Neuron (in vitro differentiated cells): ENCODE measurements around the gene MMP13.
"Not testable (repeated sequence)": the region's sequence is repeated elsewhere in the genome, so short reads cannot be mapped to it uniquely, and the experiment has no call there.

ENCODE experiments used
- H2AFZ ChIP-seq: one replicate; pipeline ENCODE4 v1.6.1; 2013; ENCODE audit warnings: low read depth, mild to moderate bottlenecking, inconsistent platforms, low read length, moderate library complexity
- H3K27me3 ChIP-seq: one replicate; pipeline ENCODE4 v1.6.1; 2013; ENCODE audit warnings: low read length; ENCODE audit not compliant: insufficient read depth
- H3K36me3 ChIP-seq: one replicate; pipeline ENCODE4 v1.6.1; 2013; ENCODE audit warnings: low read length; ENCODE audit not compliant: insufficient read depth
- H3K4me1 ChIP-seq: one replicate; pipeline ENCODE4 v1.6.1; 2013; ENCODE audit warnings: low read length; ENCODE audit not compliant: insufficient read depth
- H3K4me3 ChIP-seq: 2 replicates; pipeline ENCODE4 v1.5.1; 2013; ENCODE audit warnings: mild to moderate bottlenecking, low read length, moderate library complexity
- H3K9me3 ChIP-seq: one replicate; pipeline ENCODE4 v1.6.1; 2013; ENCODE audit warnings: low read length

MMP13 gene

DNA sequence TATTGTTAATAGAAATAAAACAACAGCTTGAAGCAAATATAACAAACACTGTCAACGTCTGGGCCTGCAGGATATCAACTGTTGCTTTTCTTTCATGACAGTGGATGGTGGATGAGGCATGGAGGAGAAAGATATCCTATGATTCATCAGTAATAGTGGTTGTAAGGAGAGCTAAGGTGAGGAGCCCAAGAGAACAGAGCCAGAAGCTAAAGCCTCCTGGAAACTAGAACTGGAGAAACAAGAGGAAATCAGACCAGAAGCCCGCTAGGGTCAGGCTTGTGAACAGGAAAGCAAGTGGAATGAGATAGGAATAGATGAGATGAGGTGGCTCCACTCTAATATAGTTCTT lies 43.1 kb downstream of the MMP13 start:
- no peaks in the 10 kb centered on the region for H3K4me1 ChIP-seq
- no peak overlapping the region for H2AFZ ChIP-seq
- H3K4me3 ChIP-seq: no peak overlapping the region
- no peaks in the 10 kb centered on the region for H3K36me3 ChIP-seq
- H3K9me3 ChIP-seq: no peaks in the 10 kb centered on the region
- H3K27me3 ChIP-seq: no peaks in the 10 kb centered on the region

DNA sequence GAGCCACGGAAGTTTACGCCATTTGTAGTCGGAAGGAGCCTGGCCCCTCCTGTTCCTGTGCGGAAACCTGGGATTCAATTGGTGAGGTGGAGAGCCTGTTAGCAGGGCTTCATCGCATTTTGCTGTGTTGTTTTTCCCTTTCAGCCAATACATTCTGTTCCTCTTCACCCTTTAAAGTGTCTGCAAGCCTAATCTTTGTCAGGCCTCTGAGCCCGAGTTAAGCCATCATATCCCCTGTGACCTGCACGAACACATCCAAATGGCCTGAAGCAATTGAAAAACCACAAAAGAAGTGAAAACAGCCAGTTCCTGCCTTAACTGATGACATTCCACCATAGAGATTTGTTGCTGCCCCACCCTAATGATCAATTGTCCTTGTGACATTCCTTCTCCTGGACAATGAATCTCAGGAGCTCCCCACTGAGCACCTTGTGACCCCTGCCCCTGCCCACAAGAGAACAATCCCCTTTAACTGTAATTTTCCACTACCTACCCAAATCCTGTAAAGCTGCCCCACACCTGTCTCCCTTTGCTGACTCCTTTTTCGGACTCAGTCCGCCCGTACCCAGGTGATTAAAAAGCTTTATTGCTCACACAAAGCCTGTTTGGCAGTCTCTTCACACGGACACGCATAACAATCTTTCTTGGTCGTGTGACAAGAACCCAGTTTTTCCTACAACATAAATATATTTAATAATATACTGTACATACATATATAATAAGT lies 43.6 kb downstream of the MMP13 start:
- H3K9me3 ChIP-seq: no peaks in the 10 kb centered on the region
- H3K4me3 ChIP-seq: no peak overlapping the region
- no peaks in the 10 kb centered on the region for H3K36me3 ChIP-seq
- no peaks in the 10 kb centered on the region for H3K4me1 ChIP-seq
- H3K27me3 ChIP-seq: no peaks in the 10 kb centered on the region
- no peak overlapping the region for H2AFZ ChIP-seq

- not testable (repeated sequence) for H3K4me1 ChIP-seq, H3K4me3 ChIP-seq, H2AFZ ChIP-seq, H3K9me3 ChIP-seq, H3K36me3 ChIP-seq, H3K27me3 ChIP-seq
These were observed 49.7 kb downstream of the MMP13 start for GRCh38 chr11:102905848-102906247.

DNA sequence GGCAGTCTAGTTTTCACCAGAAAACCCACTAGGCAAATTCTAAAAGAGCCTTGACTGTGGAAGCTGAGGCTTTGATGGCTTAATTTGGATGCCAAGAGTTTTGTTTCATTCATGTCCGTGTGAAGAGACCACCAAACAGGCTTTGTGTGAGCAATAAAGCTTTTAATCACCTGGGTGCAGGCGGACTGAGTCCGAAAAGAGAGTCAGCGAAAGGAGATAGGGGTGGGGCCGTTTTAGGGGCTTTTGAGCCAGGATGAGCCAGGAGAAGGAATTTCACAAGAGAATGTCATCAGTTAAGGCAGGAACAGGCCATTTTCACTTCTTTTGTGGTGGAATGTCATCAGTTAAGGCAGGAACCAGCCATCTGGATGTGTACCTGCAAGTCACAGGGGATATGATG lies 51.6 kb downstream of the MMP13 start:
- not testable (repeated sequence) for H3K36me3 ChIP-seq, H3K9me3 ChIP-seq, H3K4me3 ChIP-seq, H3K27me3 ChIP-seq, H3K4me1 ChIP-seq, H2AFZ ChIP-seq

DNA sequence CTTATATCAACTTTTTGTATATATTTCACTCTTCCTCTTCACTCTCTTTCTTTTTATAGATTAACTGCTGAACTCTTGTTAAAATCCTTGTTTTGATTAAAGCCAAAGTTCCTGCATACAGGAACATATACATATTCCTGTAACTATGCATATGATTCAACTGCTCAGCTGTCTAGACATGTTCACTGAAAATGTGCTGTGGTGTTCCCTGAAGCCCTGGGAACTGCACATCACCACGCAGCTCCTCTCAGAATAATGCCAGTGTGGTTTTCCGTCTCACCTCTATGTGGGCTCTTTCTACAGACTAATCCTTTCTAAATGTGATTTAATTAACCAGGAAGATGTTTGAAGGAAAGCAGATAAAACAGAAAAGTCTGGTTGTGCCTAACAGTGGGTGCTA lies 55.2 kb downstream of the MMP13 start:
- H3K4me3 ChIP-seq: no peak overlapping the region

More for the DNA sequence above, 55.2 kb downstream of the MMP13 start:
- no peaks in the 10 kb centered on the region for H3K4me1 ChIP-seq
- no peaks in the 10 kb centered on the region for H3K36me3 ChIP-seq
- H2AFZ ChIP-seq: no peak overlapping the region
- no peaks in the 10 kb centered on the region for H3K9me3 ChIP-seq
- H3K27me3 ChIP-seq: no peaks in the 10 kb centered on the region
